MV-4-11 (cell line): ENCODE data around the gene TIGD1.
A peak's percentile ranks its signal among the peaks of the same experiment; 100 is the strongest.
"Not testable (repeated sequence)": the region's sequence is repeated elsewhere in the genome, so short reads cannot be mapped to it uniquely, and the experiment has no call there.

Source experiments
- DNase-seq: peaks from one replicate; lab custom pipeline; 2025; lab: John Stamatoyannopoulos, UW

The TIGD1 gene

DNA sequence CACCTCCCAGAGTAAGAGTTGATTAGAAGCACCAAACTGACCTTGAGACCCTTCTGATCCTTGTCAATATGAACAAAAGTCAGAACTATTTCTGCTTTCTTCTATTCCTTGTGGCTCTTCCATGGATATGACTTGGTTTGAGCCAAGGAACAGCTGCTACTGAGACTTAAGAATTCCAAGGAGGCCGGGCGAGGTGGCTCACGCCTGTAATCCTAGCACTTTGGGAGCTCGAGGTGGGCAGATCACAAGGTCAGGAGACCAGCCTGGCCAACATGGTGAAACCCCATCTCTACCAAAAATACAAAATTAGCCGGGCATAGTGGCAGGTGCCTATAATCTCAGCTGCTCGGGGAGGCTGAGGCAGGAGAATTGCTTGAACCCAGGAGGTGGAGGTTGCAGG lies 20.1 kb upstream of the TIGD1 start:
- not testable (repeated sequence) for DNase-seq

DNA sequence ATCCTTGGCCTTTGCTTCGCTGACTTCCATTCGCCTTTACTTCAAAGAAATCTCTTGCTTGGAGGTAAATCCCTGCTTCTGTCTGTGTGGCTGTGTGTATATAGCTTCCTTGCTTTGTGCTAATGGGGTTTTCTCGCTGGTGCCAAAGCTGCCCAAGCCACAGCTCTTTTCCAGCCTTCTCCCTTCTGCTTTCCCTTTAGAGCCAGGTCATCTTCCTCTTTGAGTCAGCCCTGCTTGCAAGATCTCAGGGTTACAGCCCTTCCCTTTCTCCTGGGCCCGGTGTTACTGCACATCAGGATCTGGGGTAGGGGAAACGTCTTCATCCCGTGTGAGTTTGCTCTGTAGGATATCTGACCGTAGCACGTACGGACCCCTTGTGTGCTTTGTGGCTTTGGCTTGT lies 19.2 kb upstream of the TIGD1 start:
- no peak for DNase-seq

DNA sequence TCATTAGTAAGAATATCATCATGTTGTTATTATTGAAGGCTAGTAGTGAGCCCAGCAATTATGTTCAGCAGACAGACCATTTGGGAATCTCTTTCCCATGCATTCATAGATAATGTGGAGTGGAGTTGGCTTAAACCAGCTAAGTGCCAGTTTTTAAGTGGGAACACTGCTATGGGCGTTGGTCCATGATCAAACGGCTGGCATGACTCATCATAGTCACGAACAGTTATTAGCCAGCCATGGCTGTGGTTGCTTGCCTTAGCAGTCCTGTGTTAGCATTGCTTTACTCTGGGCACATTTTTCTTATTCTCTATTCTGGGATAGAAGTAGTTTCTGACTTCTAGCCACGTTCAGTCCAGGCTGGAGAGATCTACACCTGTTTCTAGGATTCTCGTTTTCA lies 17.8 kb upstream of the TIGD1 start:
- DNase-seq: peak; percentile 49

DNA sequence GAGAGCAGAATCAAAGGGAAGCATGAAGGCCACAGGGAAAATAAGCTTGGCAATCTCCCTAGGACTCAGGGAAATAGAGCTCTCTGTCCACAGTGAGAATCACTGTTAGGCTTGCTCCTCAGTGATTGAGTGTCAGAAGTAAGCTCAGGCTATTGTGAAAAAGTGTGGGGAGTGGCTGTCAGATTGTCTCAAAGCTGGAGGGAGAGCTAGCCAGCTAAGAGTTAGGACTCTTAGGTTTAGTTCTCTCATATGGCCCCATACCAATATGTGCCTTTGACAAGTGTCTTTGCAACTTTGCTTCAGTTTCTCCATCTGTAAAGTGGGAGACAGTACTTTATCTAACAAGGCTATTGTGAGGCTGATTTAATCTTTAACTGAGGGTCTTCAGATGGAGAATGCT lies 17.4 kb upstream of the TIGD1 start:
- DNase-seq: no peak

DNA sequence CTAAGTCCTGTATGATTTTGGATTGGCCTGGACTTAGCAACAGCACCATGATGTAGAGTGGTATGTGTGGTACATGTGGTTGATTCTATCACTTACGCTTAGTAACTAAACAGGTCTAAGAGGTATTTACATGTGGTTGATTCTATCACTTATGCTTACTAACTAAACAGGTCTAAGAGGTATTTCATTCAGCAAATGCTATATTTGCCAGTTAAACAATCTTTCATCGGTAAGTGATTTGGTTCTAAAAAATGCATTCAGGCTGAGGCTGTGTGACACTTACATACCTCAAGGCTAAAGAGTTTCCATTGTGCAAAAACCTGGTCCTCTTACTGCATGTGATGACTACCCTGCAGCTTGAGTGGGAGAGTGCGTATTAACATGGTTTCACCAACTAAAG lies 13.2 kb upstream of the TIGD1 start:
- DNase-seq: no peak

DNA sequence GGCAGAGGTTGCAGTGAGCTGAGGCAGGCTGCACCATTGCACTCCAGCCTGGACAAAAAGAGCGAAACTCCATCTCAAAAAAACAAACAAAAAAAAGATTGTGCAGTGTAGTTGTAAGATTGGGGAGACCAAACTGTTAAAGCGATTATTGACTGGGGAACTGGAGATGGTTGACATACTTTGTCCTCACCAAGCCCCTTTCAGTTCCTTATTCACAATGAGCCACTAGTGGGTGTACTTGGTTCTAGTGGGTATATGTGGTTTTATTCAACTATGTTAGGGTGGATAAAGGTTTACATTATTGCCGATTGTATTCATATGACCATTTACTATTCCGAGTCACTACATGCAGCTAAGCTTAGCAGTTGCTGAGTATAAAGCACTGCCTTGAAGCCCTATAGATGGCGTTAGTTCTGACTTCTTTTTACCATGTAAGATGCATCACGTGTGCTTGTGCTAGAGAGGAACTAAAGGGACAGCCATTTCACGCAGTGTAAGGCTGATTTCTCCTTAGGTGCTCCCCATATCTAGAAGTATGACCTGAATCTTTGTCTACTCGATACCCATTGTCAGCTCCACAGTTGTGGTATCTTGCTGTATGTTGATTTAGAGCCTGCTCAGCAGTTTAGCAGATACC lies 12.3 kb upstream of the TIGD1 start:
- peak; percentile 31 for DNase-seq

DNA sequence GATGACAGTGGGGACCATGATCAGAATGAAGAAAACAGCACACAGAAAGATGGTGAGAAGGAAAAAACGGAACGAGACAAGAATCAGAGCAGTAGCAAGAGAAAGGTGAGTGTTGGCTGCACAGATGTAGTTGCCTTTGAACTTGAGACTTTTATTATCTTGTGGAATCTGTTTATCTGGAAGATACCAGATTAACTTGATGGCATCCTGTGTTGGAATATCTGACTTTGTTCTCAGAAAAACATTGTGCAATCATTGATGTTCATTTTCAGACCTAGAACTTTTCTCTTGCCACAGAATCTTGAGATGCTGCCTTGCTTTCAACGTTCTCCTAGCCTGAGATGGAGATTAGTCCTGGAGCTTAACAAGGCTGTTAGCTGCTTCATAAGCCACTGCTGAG lies 6.1 kb upstream of the TIGD1 start:
- DNase-seq: no peak

DNA sequence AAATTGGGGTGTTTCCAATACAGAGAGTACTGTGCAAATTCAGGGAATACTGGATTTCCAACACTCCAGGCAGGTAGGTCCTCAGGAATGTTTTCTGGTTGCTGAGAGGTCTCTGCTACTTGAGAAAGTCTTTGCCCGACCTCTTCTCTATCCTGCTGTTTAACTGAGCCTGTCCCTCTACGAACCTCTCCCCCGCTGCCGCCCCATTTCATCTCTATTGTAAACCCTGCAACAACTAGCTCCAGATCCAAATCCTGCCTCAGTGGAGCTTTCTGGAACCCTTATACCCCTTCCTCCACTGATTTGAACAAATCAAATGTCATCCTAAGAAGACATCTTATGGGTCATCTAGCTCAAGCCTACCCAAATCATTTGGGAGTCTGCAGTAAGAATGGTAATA lies 1.4 kb upstream of the TIGD1 start:
- no peak for DNase-seq

DNA sequence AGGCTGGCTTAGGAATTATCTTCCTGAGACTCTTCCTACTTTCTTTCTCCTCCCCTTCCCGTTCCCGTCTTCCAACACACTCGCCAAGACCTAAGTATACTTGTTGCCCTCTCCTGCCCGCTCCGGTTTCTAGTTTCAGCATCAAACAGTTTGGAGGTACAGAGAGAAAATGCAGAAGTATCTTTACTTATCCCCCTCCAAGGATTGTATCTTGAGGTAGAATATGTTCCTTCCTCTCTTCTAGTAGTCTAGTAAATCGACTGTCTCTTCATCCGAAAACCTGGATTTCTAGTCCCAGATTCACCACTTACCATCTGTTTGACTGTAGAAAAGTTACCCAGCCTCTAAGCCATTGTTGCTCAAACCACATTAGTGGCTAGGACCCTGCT lies 887 bp upstream of the TIGD1 start:
- DNase-seq: no peak

DNA sequence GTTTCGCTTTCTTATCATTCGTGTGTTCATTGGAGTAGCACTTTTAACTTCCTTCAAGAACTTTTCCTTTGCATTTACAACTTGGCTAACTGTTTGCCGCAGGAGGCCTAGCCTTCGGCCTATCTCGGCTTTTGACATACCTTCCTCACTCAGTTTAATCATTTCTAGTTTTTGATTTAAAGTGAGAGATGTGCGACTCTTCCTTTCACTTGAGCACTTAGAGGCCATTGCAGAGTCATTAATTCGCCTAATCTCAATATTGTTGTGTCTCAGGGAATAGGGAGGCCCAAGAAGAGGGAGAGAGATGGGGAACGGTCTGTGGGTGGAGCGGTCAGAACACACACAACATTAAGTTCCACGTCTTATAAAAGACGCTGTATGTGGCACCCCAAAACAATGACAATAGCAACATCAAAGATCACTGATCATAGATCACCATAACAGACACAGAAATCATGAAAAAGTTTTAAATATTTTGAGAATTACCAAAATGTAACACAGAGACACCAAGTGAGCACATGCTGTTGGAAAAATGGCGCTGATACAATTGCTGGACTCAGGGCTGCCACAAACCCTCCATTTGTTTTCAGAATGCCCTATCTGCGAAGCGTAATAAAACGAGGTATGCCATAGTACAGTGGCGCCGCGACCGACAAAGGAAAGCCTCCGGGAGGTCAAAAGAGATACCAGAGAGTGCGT lies 553 bp downstream of the TIGD1 start:
- no peak for DNase-seq

DNA sequence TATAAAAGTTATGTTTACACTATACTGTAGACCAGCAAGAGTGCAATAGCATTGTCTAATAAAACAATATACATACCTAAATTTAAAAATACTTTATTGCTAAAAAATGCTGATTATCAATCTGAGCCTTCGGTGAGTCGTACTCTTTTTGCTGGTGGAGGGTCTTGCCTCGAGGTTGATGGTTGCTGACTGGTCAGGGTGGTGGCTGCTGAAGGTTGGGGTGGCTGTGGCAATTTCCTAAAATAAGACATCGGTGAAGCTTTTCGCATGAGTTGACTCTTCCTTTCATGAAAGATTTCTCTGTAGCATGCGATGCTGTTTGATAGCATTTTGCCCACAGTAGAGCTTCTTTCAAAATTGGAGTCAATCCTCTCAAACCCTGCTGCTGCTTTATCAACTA lies 2.4 kb downstream of the TIGD1 start:
- DNase-seq: no peak

DNA sequence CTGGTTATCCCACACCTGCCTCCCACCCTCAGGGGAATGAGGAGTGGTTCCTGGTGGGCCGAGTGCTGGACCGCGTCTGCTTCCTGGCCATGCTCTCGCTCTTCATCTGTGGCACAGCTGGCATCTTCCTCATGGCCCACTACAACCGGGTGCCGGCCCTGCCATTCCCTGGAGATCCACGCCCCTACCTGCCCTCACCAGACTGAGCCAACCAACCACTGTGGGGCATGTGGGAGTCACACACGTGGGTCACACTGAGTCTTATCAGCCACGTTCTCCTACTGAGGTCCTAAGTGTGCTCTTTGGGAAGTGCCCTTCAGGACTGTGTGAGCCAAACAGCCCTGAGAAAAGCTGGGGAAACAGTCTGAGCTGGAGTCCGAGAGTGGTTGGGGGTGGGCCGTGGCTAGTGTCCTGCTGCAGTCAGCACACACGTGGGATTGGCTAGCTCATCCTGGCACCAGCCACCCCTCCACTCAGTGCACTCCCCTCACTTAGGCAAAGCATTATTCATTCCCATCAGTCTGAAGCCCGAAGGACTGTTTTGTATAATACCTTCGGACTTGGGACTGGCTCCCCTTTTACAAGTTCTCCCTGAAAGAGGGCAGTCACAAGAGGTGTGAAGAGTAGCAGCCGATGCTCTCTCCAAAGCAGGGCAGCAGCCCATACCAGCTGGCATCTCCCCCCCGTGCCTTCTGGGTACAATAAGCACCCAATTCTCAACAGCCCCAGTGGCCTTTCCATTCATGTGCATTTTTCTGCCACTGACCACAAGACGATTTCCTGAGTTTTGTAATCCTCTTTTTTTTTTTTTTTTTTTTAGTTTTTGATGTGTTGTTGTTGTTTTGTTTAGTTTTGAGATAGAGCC lies 4.6 kb downstream of the TIGD1 start:
- peak; percentile 28 for DNase-seq

DNA sequence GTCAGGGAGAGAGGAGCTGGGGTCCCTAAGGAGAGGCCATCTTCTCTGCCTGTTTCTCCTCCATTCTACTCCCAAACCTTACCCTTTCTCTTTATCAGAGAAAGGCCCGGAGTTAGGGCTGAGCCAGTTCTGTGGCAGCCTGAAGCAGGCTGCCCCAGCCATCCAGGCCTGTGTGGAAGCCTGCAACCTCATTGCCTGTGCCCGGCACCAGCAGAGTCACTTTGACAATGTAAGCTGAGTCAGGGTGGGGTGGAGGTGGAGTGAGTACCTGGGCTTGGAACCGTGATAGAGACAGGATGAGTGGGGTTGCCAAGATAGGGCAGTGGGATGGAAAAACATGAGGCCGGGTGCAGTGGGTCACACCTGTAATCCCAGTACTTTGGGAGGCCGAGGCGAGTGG lies 5.7 kb downstream of the TIGD1 start:
- no peak for DNase-seq

DNA sequence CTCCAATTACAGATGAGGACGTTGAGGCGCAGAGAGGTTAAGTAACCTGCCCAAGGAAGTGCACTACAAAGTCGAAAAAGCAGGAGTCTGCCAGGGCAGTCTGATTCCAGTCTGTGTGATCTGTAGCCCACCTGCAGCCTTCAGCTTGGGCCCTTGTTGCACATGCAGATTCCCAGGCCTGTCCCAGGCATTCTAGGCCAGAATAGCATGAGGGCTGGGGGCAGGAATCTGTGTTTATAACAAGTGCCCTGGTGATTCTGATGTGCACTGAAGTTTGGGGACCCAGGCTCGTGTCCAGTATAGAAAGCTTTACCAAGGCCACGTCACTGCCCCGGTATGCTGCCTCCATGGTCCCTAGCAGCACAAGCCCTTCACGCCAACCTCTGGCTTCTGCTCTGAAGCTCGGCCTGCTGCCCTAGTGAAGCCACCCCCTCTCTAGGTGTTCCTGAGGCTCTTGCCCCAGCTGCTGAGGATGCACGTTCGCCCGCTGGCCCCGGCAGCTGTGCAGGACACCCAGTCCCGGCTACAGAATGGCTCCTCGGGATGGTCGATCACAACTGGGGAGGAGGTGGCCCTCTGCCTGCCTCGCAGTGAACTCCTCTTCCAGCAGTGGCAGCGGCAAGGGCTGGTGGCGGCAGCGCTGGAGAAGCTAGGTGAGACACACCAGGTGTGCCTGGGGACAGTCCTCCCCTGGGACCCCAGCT lies 6.3 kb downstream of the TIGD1 start:
- no peak for DNase-seq

DNA sequence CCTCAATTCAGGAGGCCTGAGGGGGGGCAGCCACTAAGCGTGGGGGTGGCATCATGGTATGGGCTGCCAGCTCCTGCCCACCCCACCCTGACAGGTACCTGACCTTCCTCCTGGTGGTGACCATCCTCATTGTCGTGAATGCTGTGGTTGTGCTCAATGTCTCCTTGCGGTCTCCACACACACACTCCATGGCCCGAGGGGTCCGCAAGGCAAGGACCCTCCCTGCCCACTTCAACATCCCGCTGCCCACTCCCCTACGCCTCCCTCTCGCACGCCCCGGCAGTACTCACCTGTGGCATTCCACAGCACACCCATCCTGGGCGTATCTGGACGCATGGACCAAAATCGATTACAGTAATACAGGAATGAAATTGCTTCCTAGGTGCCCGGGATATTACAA lies 6.9 kb downstream of the TIGD1 start:
- no peak for DNase-seq

DNA sequence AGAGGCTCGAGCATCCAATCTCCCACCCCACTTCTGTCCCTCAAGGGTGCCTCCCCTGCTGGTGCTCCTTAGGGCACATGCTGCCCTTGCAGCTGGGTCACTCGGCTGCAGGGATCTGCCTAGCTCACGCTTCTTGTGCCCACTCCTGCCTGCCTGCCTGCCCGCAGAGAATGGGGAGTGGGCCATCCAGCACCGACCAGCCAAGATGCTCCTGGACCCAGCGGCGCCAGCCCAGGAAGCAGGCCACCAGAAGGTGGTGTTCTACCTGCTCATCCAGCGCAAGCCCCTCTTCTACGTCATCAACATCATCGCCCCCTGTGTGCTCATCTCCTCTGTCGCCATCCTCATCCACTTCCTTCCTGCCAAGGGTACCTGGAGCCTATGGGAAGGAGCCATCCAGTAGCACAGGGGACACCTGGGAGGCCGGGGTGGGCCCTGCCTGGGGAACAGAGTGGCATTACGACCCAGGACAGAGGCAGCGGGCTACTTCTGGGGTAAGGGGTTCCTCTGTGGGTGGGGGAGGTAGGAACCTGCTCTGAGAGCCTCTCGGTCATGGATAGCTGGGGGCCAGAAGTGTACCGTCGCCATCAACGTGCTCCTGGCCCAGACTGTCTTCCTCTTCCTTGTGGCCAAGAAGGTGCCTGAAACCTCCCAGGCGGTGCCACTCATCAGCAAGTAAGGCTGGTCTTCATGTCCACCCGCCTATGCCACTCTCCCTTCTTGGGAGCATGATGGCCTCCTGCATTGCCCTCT lies 7.5 kb downstream of the TIGD1 start:
- no peak for DNase-seq

DNA sequence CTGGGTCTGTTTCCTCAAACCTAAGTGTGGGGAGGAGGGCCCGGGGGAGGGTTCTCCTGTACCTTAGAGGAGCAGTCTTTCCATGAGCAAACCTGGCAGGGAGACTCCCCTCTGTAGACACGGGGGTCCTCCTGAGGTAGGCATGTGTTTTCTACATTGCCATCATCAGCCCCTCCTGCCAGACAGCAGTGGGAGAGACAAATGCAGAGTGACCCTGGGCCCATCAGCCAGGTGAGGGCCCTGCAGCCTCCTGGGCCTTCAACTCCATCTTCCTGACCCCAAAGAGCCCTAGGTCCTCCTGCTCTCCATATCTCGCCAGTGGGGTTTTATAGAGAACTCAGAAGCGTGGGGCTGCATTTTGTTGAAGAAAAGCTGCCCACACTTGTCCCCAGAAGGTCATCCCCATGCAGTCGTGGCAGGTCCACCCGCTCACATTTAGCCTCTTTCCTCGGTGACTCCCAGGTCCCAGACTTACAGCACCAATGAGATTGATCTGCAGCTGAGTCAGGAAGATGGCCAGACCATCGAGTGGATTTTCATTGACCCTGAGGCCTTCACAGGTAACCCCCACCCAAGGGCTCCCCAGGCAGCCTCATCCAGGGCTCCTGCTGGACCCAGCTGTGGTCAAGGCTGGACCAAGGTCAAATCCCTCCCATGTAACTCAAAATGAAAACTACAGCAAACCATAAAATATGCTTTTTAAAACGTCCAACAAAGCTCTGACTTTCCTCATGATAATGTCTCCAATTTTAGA lies 8.2 kb downstream of the TIGD1 start:
- DNase-seq: no peak

DNA sequence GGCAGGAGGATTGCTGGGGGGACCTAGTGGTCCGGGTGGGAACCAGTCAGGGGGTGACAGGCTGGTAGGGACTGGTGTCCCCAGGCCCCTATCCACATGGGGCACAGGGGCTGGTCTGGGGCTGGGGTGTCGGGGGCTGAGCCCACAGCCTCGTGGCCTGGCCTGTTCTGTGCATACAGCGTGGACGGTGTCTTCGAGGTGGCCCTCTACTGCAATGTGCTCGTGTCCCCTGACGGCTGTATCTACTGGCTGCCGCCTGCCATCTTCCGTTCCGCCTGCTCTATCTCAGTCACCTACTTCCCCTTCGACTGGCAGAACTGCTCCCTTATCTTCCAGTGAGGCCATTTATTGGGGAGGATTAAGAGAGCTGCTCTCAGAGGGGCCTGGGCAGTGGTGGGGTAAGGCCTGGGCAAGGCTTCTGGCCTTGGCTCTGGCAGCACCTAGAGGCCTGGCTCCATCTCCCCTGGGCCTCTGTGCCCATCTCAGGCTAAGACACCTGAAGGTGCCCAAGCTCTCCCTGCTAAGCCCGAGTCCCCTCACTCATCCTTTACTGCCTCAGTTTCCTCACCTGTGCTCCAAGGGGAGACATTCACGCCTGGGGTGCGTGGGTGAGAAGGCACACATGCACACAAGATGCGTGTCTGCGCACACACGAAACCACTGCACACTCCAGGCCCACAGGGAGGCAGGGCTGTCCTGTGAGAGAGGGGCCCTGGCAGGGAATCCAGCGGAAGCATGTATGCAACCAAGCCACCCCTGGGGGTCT lies 9.0 kb downstream of the TIGD1 start:
- DNase-seq: peak; percentile 13

DNA sequence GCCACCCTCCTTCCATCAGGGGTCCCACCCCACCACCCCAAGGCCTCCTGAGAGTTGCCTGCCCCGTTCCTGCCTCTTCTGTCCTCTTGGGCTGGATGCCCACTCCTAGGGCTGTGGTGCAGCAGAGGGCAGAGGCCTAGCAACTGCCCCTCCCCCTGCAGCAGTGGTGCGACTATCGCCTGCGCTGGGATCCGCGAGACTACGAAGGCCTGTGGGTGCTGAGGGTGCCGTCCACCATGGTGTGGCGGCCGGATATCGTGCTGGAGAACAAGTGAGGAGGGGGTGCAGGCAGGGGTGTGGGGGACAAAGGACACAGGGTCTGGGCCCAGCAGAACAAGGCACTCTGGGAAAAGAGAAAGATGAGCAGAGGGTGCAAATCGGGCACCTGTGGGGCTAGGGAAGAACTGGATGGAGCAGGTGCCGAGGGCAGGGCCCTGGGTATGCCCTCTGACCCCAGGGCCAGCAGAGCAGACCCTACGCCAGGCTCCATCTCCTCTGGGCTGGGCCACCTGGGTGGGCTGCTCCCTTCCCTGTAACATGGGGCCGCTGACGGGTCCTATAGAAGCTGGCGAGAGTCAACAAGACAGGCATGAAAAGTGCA lies 9.8 kb downstream of the TIGD1 start:
- no peak for DNase-seq
